ENCODE measurements around the gene PARN. TPM values are rescaled to one million over a fixed set of nuclear protein-coding genes. Genes with fewer than 3 reads are reported as not detected.

Gene PARN
- total RNA-seq, 1 donor from 2014 or later = 24.5 TPM

GRCh38 chr16:14505846-14506245 is 124.2 kb downstream of the PARN start:
- Histone ChIP-seq H3K27ac (ENCODE audit: low read depth, low read length) (peak overlapping the region; percentile 3), H3K27me3 (ENCODE audit: control insufficient read depth in 3 of 3, insufficient read depth in 3 of 3, low read length in 3 of 3) (no peaks in the 10 kb centered on the region), H3K36me3 (ENCODE audit: control insufficient read depth in 3 of 3, insufficient read depth in 3 of 3, low read length in 3 of 3) (no peaks in the 10 kb centered on the region), H3K9me3 (ENCODE audit: control insufficient read depth in 3 of 3, low read length in 3 of 3) (no peaks in the 10 kb centered on the region), H3K9ac (ENCODE audit: low read depth in 1 of 3, low read length in 3 of 3) (no peak overlapping the region), H3K4me3 (ENCODE audit: low read length in 3 of 3) (no peak overlapping the region), H3K4me1 (ENCODE audit: control insufficient read depth in 3 of 3, insufficient read depth in 3 of 3, low read length in 3 of 3) (peaks cover 28 to 34% (median 29%) of the 10 kb centered on the region in 3 donors)

- Histone ChIP-seq H3K9ac (ENCODE audit: low read depth in 1 of 3, low read length in 3 of 3) (peak overlapping the region in 1 of 3 donors; percentile 4), H3K4me3 (ENCODE audit: low read length in 3 of 3) (no peak overlapping the region), H3K27ac (ENCODE audit: low read depth, low read length) (peak overlapping the region; percentile 69), H3K4me1 (ENCODE audit: control insufficient read depth in 3 of 3, insufficient read depth in 3 of 3, low read length in 3 of 3) (peaks cover 31 to 37% (median 35%) of the 10 kb centered on the region in 3 donors), H3K36me3 (ENCODE audit: control insufficient read depth in 3 of 3, insufficient read depth in 3 of 3, low read length in 3 of 3) (no peaks in the 10 kb centered on the region), H3K9me3 (ENCODE audit: control insufficient read depth in 3 of 3, low read length in 3 of 3) (no peaks in the 10 kb centered on the region), H3K27me3 (ENCODE audit: control insufficient read depth in 3 of 3, insufficient read depth in 3 of 3, low read length in 3 of 3) (no peaks in the 10 kb centered on the region)
Observed at GRCh38 chr16:14502932-14503741, 126.9 kb downstream of the PARN start.

- Histone ChIP-seq H3K4me1 (ENCODE audit: control insufficient read depth in 3 of 3, insufficient read depth in 3 of 3, low read length in 3 of 3) (peaks cover 33 to 40% (median 39%) of the 10 kb centered on the region in 3 donors), H3K27me3 (ENCODE audit: control insufficient read depth in 3 of 3, insufficient read depth in 3 of 3, low read length in 3 of 3) (no peaks in the 10 kb centered on the region), H3K27ac (ENCODE audit: low read depth, low read length) (peak overlapping the region; percentile 69), H3K36me3 (ENCODE audit: control insufficient read depth in 3 of 3, insufficient read depth in 3 of 3, low read length in 3 of 3) (no peaks in the 10 kb centered on the region), H3K4me3 (ENCODE audit: low read length in 3 of 3) (no peak overlapping the region), H3K9me3 (ENCODE audit: control insufficient read depth in 3 of 3, low read length in 3 of 3) (no peaks in the 10 kb centered on the region), H3K9ac (ENCODE audit: low read depth in 1 of 3, low read length in 3 of 3) (peak overlapping the region in 1 of 3 donors; percentile 48)
Observed at GRCh38 chr16:14502256-14502875, 127.7 kb downstream of the PARN start.

GRCh38 chr16:14501331-14502255 is 128.5 kb downstream of the PARN start:
- Histone ChIP-seq H3K36me3 (ENCODE audit: control insufficient read depth in 3 of 3, insufficient read depth in 3 of 3, low read length in 3 of 3) (no peaks in the 10 kb centered on the region), H3K9me3 (ENCODE audit: control insufficient read depth in 3 of 3, low read length in 3 of 3) (no peaks in the 10 kb centered on the region), H3K9ac (ENCODE audit: low read depth in 1 of 3, low read length in 3 of 3) (peak overlapping the region; percentile 34 to 65 (median 63)), H3K4me1 (ENCODE audit: control insufficient read depth in 3 of 3, insufficient read depth in 3 of 3, low read length in 3 of 3) (peaks cover 39 to 48% (median 43%) of the 10 kb centered on the region in 3 donors), H3K27me3 (ENCODE audit: control insufficient read depth in 3 of 3, insufficient read depth in 3 of 3, low read length in 3 of 3) (no peaks in the 10 kb centered on the region), H3K27ac (ENCODE audit: low read depth, low read length) (peak overlapping the region; percentile 69), H3K4me3 (ENCODE audit: low read length in 3 of 3) (peak overlapping the region; percentile 22 to 54 (median 41))

GRCh38 chr16:14500791-14501190 is 129.3 kb downstream of the PARN start:
- H3K4me1 ChIP-seq (ENCODE audit: control insufficient read depth in 3 of 3, insufficient read depth in 3 of 3, low read length in 3 of 3) = peaks cover 40 to 51% (median 45%) of the 10 kb centered on the region in 3 donors
- H3K27ac ChIP-seq (ENCODE audit: low read depth, low read length) = peak overlapping the region; percentile 25
- H3K36me3 ChIP-seq (ENCODE audit: control insufficient read depth in 3 of 3, insufficient read depth in 3 of 3, low read length in 3 of 3) = no peaks in the 10 kb centered on the region
- no peaks in the 10 kb centered on the region for H3K9me3 ChIP-seq (ENCODE audit: control insufficient read depth in 3 of 3, low read length in 3 of 3)
- no peak overlapping the region for H3K4me3 ChIP-seq (ENCODE audit: low read length in 3 of 3)
- no peaks in the 10 kb centered on the region for H3K27me3 ChIP-seq (ENCODE audit: control insufficient read depth in 3 of 3, insufficient read depth in 3 of 3, low read length in 3 of 3)
- no peak overlapping the region for H3K9ac ChIP-seq (ENCODE audit: low read depth in 1 of 3, low read length in 3 of 3)

GRCh38 chr16:14499110-14499509 is 130.9 kb downstream of the PARN start:
- Histone ChIP-seq H3K36me3 (ENCODE audit: control insufficient read depth in 3 of 3, insufficient read depth in 3 of 3, low read length in 3 of 3) (peaks cover 0 to 4% (median 0%) of the 10 kb centered on the region in 3 donors), H3K9ac (ENCODE audit: low read depth in 1 of 3, low read length in 3 of 3) (no peak overlapping the region), H3K4me3 (ENCODE audit: low read length in 3 of 3) (no peak overlapping the region), H3K9me3 (ENCODE audit: control insufficient read depth in 3 of 3, low read length in 3 of 3) (no peaks in the 10 kb centered on the region), H3K4me1 (ENCODE audit: control insufficient read depth in 3 of 3, insufficient read depth in 3 of 3, low read length in 3 of 3) (peaks cover 42 to 54% (median 45%) of the 10 kb centered on the region in 3 donors), H3K27ac (ENCODE audit: low read depth, low read length) (peak overlapping the region; percentile 21), H3K27me3 (ENCODE audit: control insufficient read depth in 3 of 3, insufficient read depth in 3 of 3, low read length in 3 of 3) (no peaks in the 10 kb centered on the region)

- Histone ChIP-seq H3K4me3 (ENCODE audit: low read length in 3 of 3) (no peak overlapping the region), H3K9me3 (ENCODE audit: control insufficient read depth in 3 of 3, low read length in 3 of 3) (no peaks in the 10 kb centered on the region), H3K9ac (ENCODE audit: low read depth in 1 of 3, low read length in 3 of 3) (peak overlapping the region in 2 of 3 donors; percentile 51 to 55), H3K27me3 (ENCODE audit: control insufficient read depth in 3 of 3, insufficient read depth in 3 of 3, low read length in 3 of 3) (no peaks in the 10 kb centered on the region), H3K27ac (ENCODE audit: low read depth, low read length) (peak overlapping the region; percentile 86), H3K36me3 (ENCODE audit: control insufficient read depth in 3 of 3, insufficient read depth in 3 of 3, low read length in 3 of 3) (peaks cover 0 to 4% (median 0%) of the 10 kb centered on the region in 3 donors), H3K4me1 (ENCODE audit: control insufficient read depth in 3 of 3, insufficient read depth in 3 of 3, low read length in 3 of 3) (peaks cover 30 to 40% (median 34%) of the 10 kb centered on the region in 3 donors)
Observed at GRCh38 chr16:14497245-14498082, 132.6 kb downstream of the PARN start.

- H3K27me3 ChIP-seq (ENCODE audit: control insufficient read depth in 3 of 3, insufficient read depth in 3 of 3, low read length in 3 of 3) = no peaks in the 10 kb centered on the region
- no peak overlapping the region for H3K4me3 ChIP-seq (ENCODE audit: low read length in 3 of 3)
- peak overlapping the region; percentile 86 for H3K27ac ChIP-seq (ENCODE audit: low read depth, low read length)
- H3K4me1 ChIP-seq (ENCODE audit: control insufficient read depth in 3 of 3, insufficient read depth in 3 of 3, low read length in 3 of 3) = peaks cover 25 to 37% (median 31%) of the 10 kb centered on the region in 3 donors
- peak overlapping the region in 2 of 3 donors; percentile 51 to 55 for H3K9ac ChIP-seq (ENCODE audit: low read depth in 1 of 3, low read length in 3 of 3)
- H3K9me3 ChIP-seq (ENCODE audit: control insufficient read depth in 3 of 3, low read length in 3 of 3) = no peaks in the 10 kb centered on the region
- peaks cover 0 to 4% (median 0%) of the 10 kb centered on the region in 3 donors for H3K36me3 ChIP-seq (ENCODE audit: control insufficient read depth in 3 of 3, insufficient read depth in 3 of 3, low read length in 3 of 3)
Observed at GRCh38 chr16:14496786-14497185, 133.3 kb downstream of the PARN start.

Data from skeletal muscle tissue (tissue), 4 donors.